Stimulated activated CD8-positive, alpha-beta memory T cell treated with anti-CD3 and anti-CD28 coated beads, Interleukin-15, amount 100 ng/mL, for 24 hours (primary cell): ENCODE data around the gene STT3B.
"Not testable (repeated sequence)": the region's sequence is repeated elsewhere in the genome, so short reads cannot be mapped to it uniquely, and the experiment has no call there.

Source experiments
- DNase-seq: peaks from one replicate; pipeline ENCODE4 v3.0.0-alpha.2; 2020; ENCODE audit warnings: low read depth

The STT3B gene

DNA sequence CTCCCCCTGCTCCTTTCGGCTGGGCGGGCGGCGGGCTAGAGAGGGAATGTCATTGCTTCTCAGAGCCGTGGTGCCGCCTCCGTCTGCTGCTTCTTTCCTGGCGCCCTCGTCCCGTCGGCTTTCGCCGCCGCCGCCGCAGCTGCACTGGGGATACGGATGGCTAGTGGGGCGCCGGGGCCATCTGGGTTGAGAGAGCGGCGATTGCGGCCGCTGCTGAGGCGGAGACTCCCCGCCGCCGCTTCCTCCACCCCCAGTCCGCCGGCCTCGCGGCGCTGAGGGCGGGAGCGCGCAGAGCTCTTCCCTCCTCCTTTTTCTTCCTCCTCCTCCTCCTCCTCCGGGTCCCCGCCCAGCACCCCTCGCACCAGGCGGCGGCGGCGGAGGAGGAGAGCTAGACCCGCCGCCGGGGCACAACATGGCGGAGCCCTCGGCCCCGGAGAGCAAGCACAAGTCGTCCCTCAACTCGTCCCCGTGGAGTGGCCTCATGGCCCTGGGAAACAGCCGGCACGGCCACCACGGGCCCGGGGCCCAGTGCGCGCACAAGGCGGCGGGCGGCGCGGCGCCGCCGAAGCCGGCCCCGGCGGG lies at the start of gene STT3B:
Gene STT3B, plus strand, starts transcription at position 339 of the 582 bp plus-strand sequence. Its CDS starts 74 bp downstream, at position 413.
- peak; percentile 61 for DNase-seq

DNA sequence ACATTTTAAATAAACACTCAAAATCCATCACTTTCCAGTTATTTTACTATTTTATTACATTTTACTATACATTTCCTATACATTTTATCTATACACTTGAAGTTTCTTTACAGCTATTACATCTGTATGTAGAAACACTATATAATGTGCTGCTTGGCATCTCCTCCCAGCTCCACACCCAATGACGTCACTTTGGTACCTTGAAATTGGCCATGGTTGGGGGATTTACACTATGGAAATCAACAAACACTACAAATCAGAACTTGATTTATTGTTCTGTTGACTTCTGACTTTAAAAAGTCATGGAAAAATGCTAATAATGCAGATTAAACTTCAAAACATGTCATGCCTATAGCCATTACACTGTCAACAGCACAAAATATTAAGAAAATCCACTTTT lies 48.9 kb upstream of the STT3B start:
- no peak for DNase-seq

DNA sequence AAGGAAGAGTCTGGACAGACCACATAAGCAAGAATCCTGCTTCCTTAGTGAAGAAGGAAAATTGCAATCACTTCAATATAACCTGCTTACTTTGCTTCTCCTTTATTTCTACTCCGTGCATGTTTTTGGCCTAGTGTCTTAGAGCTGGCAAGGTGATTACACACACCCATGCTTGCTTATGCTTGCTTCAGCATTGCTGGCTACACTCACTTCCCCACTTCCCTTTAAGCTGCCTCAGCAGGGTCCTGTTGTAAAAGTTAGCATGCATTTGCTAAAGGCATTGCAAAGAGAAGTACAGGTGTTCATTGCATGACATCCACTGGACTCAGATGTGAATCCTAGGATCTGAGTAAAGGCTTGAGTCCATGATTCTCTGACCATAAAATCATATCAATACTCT lies 47.5 kb upstream of the STT3B start:
- no peak for DNase-seq

DNA sequence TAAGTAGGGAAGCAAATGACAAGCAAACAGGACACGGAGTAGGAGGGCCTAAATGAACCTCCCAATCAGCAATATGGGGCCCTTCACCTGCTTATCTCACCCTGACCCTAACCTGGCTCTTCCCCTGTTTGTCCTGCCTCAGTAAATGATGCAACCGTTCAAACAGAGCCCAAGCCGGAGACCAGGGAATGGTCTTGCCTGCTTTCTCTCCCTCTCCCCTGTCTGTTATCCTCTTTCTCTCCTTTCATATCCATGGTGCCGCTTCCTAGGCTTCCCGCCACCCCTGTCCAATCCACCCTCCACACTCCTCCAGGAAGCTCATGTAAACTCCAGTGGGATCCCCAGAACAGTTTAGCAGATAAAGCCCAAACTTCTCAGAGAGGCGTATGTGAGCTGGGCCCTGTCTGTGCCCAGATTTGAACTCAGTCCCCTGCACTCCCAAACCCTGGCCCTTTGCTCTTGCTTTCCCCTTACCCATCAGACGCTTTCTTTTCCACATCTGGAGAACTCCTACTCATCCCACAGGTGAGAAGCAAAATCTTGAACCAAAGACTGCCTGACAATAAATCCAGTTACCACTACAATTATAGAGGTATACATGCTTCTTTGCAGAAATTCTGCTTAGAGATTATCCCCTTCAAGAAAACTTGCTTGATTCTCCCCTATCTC lies 45.7 kb upstream of the STT3B start:
- DNase-seq = no peak

DNA sequence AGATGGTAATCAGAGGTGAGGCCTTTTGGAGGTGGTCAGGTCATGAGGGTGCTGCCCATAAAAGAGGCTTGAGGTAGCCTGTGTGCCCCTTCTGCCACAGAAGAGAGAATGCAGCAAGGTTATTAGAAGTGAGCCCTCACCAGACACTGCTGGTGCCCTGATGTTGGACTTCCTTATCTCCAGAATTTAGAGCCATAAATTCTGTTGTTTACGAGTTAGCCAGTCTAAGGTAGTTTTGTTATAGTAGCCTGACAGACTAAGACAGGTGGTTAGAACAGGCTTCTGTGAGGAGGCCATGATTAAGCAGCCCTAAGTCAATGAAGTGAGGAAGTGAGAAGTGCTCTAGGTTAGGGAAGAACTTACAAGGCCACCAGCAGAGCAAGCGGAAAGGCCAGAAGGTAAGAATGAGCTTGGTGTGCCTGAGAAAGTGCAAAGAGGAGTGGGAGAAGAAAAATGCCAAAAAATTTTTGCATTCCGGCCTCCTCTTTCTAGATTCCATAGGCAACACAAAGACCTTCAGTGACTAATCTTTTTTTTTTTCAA lies 44.2 kb upstream of the STT3B start:
- no peak for DNase-seq

DNA sequence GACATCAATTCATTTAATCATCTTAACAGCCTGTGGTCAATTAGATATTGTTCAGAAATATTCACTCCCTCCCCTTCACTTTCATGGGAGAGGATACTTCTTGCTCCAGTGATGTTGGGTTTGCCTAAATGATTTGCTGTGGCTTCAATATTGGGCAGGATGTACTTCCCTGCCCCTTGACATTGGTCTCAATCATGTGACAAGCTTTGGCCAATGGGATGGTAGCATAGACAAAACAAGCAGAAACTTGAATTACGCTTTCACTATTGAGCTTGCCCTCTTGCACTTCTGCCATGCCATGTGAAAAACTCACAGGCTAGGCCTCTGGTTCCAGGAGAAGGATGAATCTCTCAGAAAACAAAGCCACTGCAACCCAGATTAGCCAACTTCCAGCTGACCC lies 42.2 kb upstream of the STT3B start:
- DNase-seq = no peak

DNA sequence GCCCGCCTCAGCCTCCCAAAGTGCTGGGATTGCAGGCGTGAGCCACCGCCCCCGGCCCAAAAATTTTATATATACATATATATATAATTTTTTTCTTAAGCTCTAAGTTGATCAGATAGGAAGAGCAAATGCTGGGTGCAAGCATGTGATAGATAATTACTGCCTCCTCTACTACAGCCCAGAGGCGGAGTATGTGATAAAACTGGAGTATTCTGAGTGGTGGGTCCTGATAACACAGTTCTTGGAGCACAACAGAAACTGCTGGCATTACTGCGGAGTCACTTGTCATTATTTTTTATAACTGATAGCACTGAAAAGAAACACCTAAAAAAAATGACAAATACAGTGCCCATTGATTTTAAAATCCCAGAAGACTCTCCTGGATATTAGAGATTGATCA lies 41.1 kb upstream of the STT3B start:
- no peak for DNase-seq

DNA sequence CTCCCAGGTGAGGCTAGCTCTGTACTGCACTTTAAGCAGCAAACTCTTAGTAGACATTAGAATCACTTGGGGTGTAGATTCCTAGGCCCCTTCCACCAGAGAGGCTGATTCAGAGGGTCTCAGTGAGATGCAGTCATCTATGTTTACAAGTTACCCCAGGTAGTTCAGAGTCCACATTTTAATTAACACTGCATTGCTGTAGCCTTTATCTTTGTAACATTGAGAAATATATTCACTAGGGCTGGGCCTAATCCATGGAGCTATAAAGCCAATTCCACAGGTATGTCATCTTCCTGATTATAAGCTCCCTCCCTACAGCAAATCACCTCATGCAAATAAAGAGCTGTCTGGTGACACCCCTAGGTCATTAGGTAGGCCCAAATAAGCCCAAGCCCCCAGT lies 39.6 kb upstream of the STT3B start:
- DNase-seq = no peak

DNA sequence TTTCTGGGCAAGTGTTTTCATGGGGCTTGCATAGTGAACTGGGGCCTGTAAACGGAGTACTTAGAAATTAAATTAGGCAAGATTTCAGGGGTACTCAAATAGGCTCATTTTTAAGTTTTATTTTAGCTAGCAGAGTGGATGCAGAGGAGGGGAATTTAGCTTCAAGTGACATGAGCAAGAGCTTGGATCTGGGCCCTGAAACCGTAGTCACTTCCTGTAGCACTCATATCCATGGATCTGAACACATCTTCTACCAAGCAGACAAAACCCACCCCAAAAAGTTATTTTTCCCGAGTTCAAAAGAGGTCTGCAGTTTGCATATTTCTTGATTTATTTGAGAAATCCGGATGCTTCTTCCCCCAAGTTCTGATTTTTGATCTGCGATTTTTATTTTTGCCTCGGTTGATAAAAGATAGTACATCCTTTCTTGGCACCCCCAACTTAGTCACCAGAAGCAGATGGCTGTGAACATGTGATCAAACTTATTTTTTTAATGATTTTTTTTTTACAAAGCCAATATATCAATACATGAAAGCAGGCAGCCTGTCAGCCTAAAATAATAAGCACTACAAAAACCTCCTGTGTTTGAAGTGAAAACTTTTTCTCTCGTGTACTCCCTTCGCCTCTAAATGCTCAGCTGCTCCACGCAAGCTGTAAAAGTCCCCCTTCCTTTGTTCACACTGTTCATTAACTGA lies 36.6 kb upstream of the STT3B start:
- no peak for DNase-seq

DNA sequence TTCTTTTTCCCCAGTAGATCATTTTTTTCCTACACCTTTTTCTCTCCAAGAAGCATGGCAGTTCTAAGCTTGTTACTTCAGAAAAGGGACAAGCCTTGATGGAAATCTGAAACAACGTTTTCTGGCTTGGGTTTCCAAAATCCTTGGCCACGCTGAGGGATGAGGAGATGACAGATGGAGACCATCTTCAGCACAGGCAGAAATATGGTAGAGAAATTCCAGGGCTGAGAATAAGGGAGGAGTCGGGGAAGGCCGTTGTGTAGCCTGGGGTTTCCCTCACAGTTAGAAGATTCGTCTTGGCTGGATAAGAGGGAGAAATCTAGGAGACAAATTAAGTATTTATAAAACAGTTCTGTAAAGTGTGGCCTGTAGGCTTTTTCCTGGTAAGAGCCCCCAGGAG lies 33.9 kb upstream of the STT3B start:
- no peak for DNase-seq

DNA sequence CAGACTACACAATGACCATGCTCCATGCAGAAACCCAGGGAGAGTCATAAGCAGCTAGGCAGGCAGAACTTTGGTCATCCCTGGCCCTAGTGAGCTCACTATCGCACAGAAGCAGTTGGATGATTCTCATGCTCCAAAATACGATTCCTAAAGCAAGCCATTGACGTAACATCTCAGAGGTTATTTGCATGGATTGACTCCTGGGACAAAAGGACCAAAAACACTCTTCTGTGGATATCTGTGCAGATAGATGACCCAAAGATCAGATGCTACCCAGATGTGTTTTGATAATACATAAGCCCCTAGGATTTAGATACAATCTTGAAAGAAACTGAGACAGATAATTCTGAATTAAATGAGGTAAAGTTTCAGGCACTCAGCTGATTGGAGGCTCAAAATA lies 33.4 kb upstream of the STT3B start:
- no peak for DNase-seq

DNA sequence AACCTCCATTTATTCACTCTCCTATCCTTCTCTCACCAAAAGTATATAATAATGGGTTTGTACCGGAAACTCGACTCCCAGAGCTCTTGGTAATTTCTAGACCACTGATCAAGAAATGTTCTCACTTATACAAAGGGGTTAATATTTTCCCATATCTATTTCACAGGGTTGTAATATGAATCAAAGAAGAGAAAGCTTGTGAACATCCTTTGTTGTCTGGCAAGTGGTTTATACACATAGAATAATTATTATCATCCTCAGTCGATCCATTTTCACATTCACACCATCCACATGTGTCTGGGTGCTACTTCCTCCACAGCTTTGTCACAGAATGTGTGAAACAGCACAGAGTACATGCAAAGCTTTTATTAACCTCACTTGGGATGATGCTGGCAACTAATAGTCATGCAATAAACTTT lies 29.9 kb upstream of the STT3B start:
- DNase-seq = no peak

DNA sequence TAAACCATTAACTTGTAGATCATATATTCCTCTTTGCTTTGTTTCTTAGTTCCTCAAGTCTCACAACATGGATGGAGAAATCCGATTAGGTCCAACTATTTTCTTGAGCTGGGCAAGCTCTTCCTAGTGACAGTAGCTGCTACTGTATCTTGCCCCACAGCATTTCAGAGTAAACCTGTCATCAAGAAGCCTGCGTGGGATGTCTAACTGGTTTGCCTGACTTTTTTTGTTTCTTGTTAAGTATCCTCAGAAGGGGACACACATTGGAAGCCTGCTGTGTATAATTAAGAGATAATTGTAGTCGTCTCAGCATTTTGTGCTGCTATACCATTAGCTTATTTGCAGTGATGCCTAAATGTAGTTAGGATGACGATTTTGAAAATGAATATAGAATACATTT lies 29.3 kb upstream of the STT3B start:
- DNase-seq = no peak

DNA sequence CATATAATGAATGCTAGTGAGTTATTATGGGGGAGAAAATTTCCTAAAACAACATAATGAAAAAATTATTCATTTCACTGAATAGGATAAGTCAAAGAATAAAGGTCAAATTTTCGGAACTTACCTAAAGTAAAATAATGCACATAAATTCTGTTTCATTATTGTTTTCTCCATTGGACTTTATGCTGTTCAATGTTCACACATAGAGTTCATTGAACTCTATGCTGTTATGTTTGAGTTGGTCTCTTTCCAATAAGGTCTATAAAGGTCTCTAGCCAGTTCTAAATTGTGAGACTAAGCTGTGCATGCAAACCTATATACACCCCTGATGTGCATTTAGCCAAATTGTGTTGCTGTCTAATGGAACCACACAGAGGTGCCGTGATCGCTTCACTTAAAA lies 28.5 kb upstream of the STT3B start:
- no peak for DNase-seq

DNA sequence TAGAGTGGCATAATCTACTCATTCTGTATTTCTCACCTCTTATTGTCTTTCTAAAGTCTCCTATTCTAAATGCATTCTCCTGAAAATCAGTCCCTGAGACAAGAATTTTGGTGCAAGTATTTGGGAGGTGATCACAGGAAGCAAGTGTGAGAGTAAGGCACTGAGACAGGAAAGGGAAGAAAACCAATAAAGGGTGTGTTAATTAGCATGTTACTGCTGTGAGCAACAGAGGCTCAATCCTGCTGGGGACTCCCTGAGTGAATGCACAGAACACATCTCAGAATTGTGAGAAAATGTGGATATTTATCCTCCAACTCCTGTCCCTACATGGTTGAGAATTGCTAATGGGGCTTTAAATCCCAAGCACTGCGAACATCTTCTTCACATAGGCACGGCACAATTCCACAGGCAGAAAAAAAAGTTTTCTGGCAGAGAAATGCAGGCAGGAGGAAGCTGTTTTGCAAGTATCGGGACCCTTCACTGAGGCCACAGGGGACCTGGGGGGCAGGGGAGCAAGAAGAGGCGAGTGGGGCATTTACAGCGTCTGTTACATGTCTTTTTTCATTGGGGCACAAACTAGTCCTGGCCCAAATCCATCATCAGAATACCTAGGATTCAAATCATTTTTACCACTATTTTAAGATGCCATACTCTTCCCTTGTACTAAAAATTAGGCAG lies 27.2 kb upstream of the STT3B start:
- no peak for DNase-seq

DNA sequence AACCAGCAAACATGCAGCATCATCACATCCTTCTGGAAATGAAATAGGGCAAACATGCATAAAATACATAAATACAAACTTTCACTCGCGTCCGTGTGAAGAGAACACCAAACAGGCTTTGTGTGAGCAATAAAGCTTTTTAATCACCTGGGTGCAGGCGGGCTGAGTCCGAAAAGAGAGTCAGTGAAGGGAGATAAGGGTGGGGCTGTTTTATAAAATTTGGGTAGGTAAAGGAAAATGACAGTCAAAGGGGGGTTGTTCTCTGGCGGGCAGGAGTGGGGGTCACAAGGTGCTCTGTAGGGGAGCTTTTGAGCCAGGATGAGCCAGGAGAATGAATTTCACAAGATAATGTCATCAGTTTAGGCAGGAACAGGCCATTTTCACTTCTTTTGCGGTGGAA lies 26.2 kb upstream of the STT3B start:
- not testable (repeated sequence) for DNase-seq

DNA sequence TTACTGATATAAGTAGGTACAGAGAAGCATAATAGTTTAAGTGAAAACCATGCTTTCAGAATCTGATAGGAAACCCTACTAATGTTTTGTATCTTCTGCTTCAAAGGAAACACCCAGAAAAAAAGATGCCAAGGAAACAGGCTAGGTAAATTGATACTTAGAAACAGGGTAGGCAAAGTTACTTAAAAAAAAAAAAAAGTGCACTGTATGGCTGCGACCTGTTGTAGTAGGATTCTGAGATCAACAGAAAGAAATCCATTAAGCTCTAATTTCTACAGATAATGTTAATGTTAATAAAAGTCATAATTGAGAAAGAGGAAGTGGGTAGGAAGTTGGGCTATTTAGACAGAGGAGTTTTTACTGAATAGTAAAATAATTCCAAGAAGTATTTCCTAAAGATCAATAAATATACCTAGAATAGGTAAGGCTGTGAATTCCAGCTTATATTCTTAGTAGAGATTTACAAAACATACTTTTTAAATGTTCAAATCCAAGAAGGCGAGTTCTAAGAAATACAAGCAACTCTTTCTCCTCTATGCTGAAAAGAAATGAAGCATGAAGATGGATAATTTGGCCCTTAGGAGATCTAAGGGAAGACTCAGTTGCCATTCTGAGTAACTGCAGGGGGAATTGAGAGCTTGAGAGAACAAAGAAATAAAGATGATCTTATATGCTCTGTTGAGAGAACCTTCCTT lies 24.1 kb upstream of the STT3B start:
- DNase-seq = no peak

DNA sequence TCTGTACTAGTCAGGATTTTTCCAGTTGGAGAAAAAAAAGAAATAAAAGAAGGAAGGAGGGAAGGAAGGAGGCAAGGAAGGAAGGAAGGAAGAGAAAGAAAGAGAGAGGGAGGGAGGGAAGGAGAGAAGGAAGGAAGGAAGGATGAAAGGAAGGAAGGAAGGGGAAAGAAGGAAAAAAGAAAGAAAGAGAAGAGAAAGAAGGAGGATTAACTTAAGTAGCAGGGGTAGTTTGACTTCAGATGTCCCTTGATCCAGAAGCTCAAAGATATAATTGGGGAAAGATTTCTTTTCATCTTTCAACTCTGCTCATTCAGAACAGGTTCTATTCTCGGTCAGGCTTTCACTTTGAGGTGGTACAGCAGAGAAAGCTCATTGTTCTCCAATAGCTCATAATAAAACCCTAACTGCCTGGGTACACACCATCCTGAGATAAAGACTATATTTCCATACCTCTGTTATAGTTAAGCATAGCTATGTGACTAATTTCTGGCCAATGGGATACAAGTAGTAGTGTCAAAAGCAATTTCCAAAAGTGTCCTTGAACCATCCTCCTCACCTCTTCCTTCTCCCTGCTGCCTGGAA lies 23.5 kb upstream of the STT3B start:
- no peak for DNase-seq

DNA sequence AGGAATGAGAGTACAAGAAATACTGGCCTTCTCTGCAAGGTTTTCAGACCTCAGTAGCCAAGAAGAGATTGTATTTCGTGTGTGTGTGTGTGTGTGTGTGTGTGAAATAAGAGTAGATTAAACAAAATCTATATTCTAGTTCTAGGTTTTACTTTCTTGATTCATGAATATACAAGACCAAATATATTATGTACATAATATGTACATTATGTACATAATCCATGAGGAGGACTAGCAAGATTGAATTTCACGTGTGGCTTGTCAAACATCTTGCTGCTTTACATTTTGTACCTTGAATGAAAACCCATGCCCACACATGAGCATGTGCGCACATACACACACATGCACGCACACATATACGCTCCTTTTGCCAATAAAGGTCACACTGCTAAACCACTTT lies 18.2 kb upstream of the STT3B start:
- DNase-seq = no peak

DNA sequence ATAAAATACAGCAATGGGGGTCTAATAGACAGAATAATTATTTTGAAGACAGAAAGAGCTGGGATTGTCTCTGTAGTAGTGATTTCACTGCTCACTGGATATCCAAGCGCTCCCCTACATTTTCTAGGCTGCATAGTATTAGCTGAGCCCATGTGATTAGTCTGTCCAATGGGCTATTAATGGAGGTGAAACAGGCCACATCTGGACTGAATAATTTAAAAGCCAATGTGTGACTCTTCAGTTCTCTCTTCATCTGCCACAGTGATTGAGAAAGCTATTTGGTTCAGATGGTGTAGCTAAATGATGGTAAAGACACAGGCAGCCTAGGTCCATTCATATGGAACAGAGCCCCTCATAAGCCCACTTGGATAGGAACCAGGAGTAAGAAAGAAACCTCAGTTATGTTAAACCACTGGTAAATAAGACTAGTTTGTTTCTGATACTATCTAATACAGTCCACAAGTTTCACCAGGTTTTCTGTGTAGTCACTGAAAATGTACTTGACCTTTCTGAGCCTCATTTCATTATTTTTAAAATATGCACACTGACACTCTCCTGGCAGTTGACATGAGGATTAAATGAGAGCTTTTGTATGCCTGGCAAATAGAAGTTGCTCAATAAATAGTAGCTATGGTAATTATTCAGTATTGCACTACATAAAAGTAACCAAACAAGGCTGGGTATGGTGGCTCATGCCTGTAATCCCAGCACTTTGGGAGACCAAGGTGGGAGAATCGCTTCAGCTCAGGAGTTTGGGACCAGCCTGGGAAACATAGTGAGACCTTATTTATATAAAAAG lies 17.0 kb upstream of the STT3B start:
- DNase-seq = no peak

DNA sequence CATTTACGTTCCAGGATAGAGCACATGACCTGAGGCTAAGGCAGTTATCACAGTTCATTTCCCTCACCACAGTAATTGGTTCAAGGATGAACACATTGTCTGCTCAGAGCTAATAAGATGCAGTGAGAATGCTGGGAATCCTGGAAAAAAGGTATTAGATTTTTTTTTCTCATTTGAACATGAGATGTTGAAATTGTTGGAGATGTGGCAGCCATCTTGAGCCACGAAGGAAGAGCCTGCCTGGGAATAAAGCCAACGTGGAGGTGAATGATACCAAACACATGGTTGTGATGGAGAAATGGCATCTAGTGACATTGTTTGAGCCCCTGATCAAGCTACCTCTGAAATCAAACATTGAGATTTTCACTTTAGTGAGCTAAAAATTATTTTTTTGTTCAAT lies 16.0 kb upstream of the STT3B start:
- no peak for DNase-seq
